ENCODE data around the gene ANKHD1. TPM values are rescaled to one million over a fixed set of nuclear protein-coding genes. Genes with fewer than 3 reads are reported as not detected.

Gene ANKHD1
- total and polyA plus RNA-seq, 4 donors = 33.2 to 116 (median 60.1) TPM

GRCh38 chr5:140399979-140400729, 1.5 kb upstream of the ANKHD1 start:
- DNase-seq (ENCODE audit: low spot score) = no peak
- peak overlapping the region; percentile 72 to 75 for H3K9ac ChIP-seq (ENCODE audit: low read depth in 1 of 2, low read length in 2 of 2)
- WGBS = 47% methylated on average over 25 of the region's 25 CpGs

More at GRCh38 chr5:140399979-140400729, 1.5 kb upstream of the ANKHD1 start:
- peak overlapping the region; percentile 81 to 83 (median 82) for H3K4me3 ChIP-seq (ENCODE audit: low read depth in 1 of 3, low read length in 3 of 3)
- H3K36me3 ChIP-seq (ENCODE audit: control insufficient read depth in 4 of 4, insufficient read depth in 3 of 4, low read depth in 1 of 4, low read length in 3 of 4) = no peaks in the 10 kb centered on the region
- no peaks in the 10 kb centered on the region for H3K9me3 ChIP-seq (ENCODE audit: control insufficient read depth in 4 of 4, low read length in 3 of 4)
- peaks cover 1 to 27% (median 19%) of the 10 kb centered on the region in 4 donors for H3K4me1 ChIP-seq (ENCODE audit: control insufficient read depth in 4 of 4, insufficient read depth in 4 of 4, low read length in 3 of 4)
- peak overlapping the region; percentile 92 to 98 for H3K27ac ChIP-seq (ENCODE audit: low read depth in 1 of 2, low read length in 2 of 2)
- TF ChIP-seq SP1 (IDR thresholded peaks at IDR 0.05) (no peak), RXRA (IDR thresholded peaks at IDR 0.05) (no peak), EGR1 (IDR thresholded peaks at IDR 0.05; ENCODE audit: low read depth in 2 of 2) (no peak), ATF3 (IDR thresholded peaks at IDR 0.05) (no peak), YY1 (IDR thresholded peaks at IDR 0.05) (no peak), ZBTB33 (IDR thresholded peaks at IDR 0.05) (no peak), REST (IDR thresholded peaks at IDR 0.05) (no peak), NR2F2 (IDR thresholded peaks at IDR 0.05) (no peak), GABPA (IDR thresholded peaks at IDR 0.05 in 1 of 2, conservative IDR thresholded peaks at IDR 0.05 in 1 of 2) (no peak), HNF4G (IDR thresholded peaks at IDR 0.05) (no peak), MAX (IDR thresholded peaks at IDR 0.05) (no peak), CTCF (IDR thresholded peaks at IDR 0.05; ENCODE audit: low read depth, low read length, missing input control) (no peak), FOXA1 (IDR thresholded peaks at IDR 0.05) (no peak), HNF4A (conservative IDR thresholded peaks at IDR 0.05) (no peak), FOXA2 (IDR thresholded peaks at IDR 0.05) (no peak), RAD21 (IDR thresholded peaks at IDR 0.05) (no peak), TAF1 (conservative IDR thresholded peaks at IDR 0.05) (no peak), JUND (IDR thresholded peaks at IDR 0.05) (no peak)
- no peaks in the 10 kb centered on the region for H3K27me3 ChIP-seq (ENCODE audit: control insufficient read depth in 4 of 4, insufficient read depth in 4 of 4, low read length in 3 of 4)
